DND-41 (cell line): ENCODE measurements around the gene SAMD9L.

Source experiments
- ATAC-seq: fragments of 200-7000 bp; cut with Tn5 transposase; 3 replicates; pipeline ENCODE4 v1.9.1; 2021; ENCODE audit warnings: low read depth; ENCODE audit not compliant: insufficient read depth
- DNase-seq: peaks from one replicate; pipeline ENCODE4 v3.0.0-alpha.2; 2020
- H2AFZ ChIP-seq: 2 replicates; pipeline ENCODE4 v1.6.0; 2012; ENCODE audit warnings: low read depth, low read length
- H3K27ac ChIP-seq: 2 replicates; pipeline ENCODE4 v1.5.1; 2012; ENCODE audit warnings: low read length, inconsistent platforms
- H3K27me3 ChIP-seq: fragments of 200-600 bp; sonication (generic); 2 replicates; pipeline ENCODE4 v1.6.0; 2012; ENCODE audit warnings: low read length, mild to moderate bottlenecking, inconsistent platforms; ENCODE audit not compliant: insufficient read depth, poor library complexity
- H3K36me3 ChIP-seq: 2 replicates; pipeline ENCODE4 v1.5.1; 2012; ENCODE audit warnings: low read length, inconsistent platforms; ENCODE audit not compliant: insufficient read depth
- H3K4me1 ChIP-seq: 2 replicates; pipeline ENCODE4 v1.5.1; 2012; ENCODE audit warnings: mild to moderate bottlenecking, low read length; ENCODE audit not compliant: insufficient read depth
- H3K4me2 ChIP-seq: 2 replicates; pipeline ENCODE4 v1.6.0; 2012; ENCODE audit warnings: mild to moderate bottlenecking, moderate library complexity, low read length, inconsistent platforms; ENCODE audit not compliant: insufficient read depth
- H3K4me3 ChIP-seq, 2 experiments: fragments of 200-600 bp in 1 of 2; shearing (Covaris generic) in 1 of 2; 2 replicates each; pipeline ENCODE4 v1.5.1; 2012 to 2016; ENCODE audit warnings: inconsistent platforms in 2 of 2, low read length in 2 of 2, mild to moderate bottlenecking in 2 of 2, low read depth in 1 of 2, moderate library complexity in 1 of 2
- H3K79me2 ChIP-seq: 2 replicates; pipeline ENCODE4 v1.6.0; 2012; ENCODE audit warnings: low read length, inconsistent platforms; ENCODE audit not compliant: insufficient read depth
- H3K9ac ChIP-seq: 2 replicates; pipeline ENCODE4 v1.6.0; 2012; ENCODE audit warnings: low read depth, mild to moderate bottlenecking, inconsistent platforms, low read length, moderate library complexity
- H3K9me3 ChIP-seq: 2 replicates; pipeline ENCODE4 v1.5.1; 2012; ENCODE audit warnings: low read length, moderate library complexity, mild to moderate bottlenecking, inconsistent platforms; ENCODE audit not compliant: insufficient read depth, severe bottlenecking
- H4K20me1 ChIP-seq: 2 replicates; pipeline ENCODE4 v1.6.0; 2012; ENCODE audit warnings: low read length; ENCODE audit not compliant: insufficient read depth
- CTCF ChIP-seq: IDR thresholded peaks from 2 replicates; pipeline ENCODE4 v1.5.1; 2012; ENCODE audit warnings: borderline replicate concordance, low read length, moderate library complexity, mild to moderate bottlenecking; ENCODE audit not compliant: poor library complexity, severe bottlenecking; ENCODE audit errors: extremely low read depth
- EZH2 ChIP-seq: IDR thresholded peaks from 3 replicates; pipeline ENCODE4 v1.6.1; 2012; ENCODE audit warnings: borderline replicate concordance, low read depth, mild to moderate bottlenecking, moderate library complexity, low read length, inconsistent platforms; ENCODE audit not compliant: severe bottlenecking

Gene SAMD9L

GRCh38 chr7:93164766-93165165 lies 16.6 kb upstream of the SAMD9L start:
- no peak overlapping the region for H2AFZ ChIP-seq
- H3K27ac ChIP-seq: no peak overlapping the region
- H3K9ac ChIP-seq: no peak overlapping the region
- ATAC-seq (no peak), DNase-seq (no peak)
- H3K9me3 ChIP-seq: peaks cover 16% of the 10 kb centered on the region
- no peaks in the 10 kb centered on the region for H3K27me3 ChIP-seq
- H3K79me2 ChIP-seq: no peaks in the 10 kb centered on the region
- H3K4me3 ChIP-seq: no peak overlapping the region
- H4K20me1 ChIP-seq: no peaks in the 10 kb centered on the region
- TF ChIP-seq CTCF: no peak
- TF ChIP-seq EZH2: no peak
- no peak overlapping the region for H3K4me2 ChIP-seq
- H3K4me1 ChIP-seq: no peaks in the 10 kb centered on the region
- H3K36me3 ChIP-seq: no peaks in the 10 kb centered on the region

GRCh38 chr7:93161181-93161762 lies 13.1 kb upstream of the SAMD9L start:
- no peak overlapping the region for H3K27ac ChIP-seq
- H3K4me3 ChIP-seq: no peak overlapping the region
- no peak overlapping the region for H3K4me2 ChIP-seq
- no peak for ATAC-seq
- H3K27me3 ChIP-seq: peaks cover 4% of the 10 kb centered on the region
- peaks cover 16% of the 10 kb centered on the region for H3K9me3 ChIP-seq
- H3K79me2 ChIP-seq: no peaks in the 10 kb centered on the region
- H3K4me1 ChIP-seq: no peaks in the 10 kb centered on the region
- H3K9ac ChIP-seq: no peak overlapping the region
- no peak for DNase-seq
- H4K20me1 ChIP-seq: no peaks in the 10 kb centered on the region
- H3K36me3 ChIP-seq: no peaks in the 10 kb centered on the region
- no peak for TF ChIP-seq CTCF
- no peak for TF ChIP-seq EZH2
- no peak overlapping the region for H2AFZ ChIP-seq

- TF ChIP-seq EZH2 (no peak), CTCF (no peak)
- Histone ChIP-seq H3K9ac (no peak overlapping the region), H3K27me3 (peaks cover 4% of the 10 kb centered on the region), H3K4me3 (no peak overlapping the region), H3K36me3 (no peaks in the 10 kb centered on the region), H3K4me2 (no peak overlapping the region), H3K79me2 (no peaks in the 10 kb centered on the region), H2AFZ (no peak overlapping the region), H3K27ac (no peak overlapping the region), H4K20me1 (no peaks in the 10 kb centered on the region), H3K9me3 (peaks cover 16% of the 10 kb centered on the region), H3K4me1 (no peaks in the 10 kb centered on the region)
- no peak for ATAC-seq
- no peak for DNase-seq
Observed at GRCh38 chr7:93160410-93160809, 12.2 kb upstream of the SAMD9L start.
